ENCODE results near the gene NOP14.

- TF ChIP-seq CTCF (conservative IDR thresholded peaks at IDR 0.05; ENCODE audit: low read length) = no peak
- no peak for TF ChIP-seq EZH2phosphoT487 (IDR thresholded peaks at IDR 0.05; ENCODE audit: borderline replicate concordance)
These were observed 33.0 kb downstream of the NOP14 start for GRCh38 chr4:2930135-2930757.

All from Loucy (cell line).